Measurements from ENCODE around the gene UBE2O. TPM values are rescaled to one million over a fixed set of nuclear protein-coding genes. Genes with fewer than 3 reads are reported as not detected.

The UBE2O gene
- total and polyA plus RNA-seq, 3 experiments from 2014 or later, result 14.9 to 35.0 (median 33.6) TPM

- H3K27me3 Mint-ChIP-seq, result no peaks in the 10 kb centered on the region
- DNase-seq, result no peak
- H3K9me3 ChIP-seq (ENCODE audit: low read length), result no peaks in the 10 kb centered on the region
- peak overlapping the region in 2 of 8 donors; percentile 18 to 26 for H3K27ac Mint-ChIP-seq
- H3K36me3 Mint-ChIP-seq, result peaks cover 0 to 20% (median 7%) of the 10 kb centered on the region in 3 donors
- H3K4me3 ChIP-seq (ENCODE audit: low read length), result no peak overlapping the region
- H3K36me3 ChIP-seq (ENCODE audit: insufficient read depth, low read length), result no peaks in the 10 kb centered on the region
- no peaks in the 10 kb centered on the region for H3K27me3 ChIP-seq (ENCODE audit: insufficient read depth, low read length, poor library complexity, severe bottlenecking)
- peak overlapping the region in 1 of 7 donors; percentile 9 for H3K4me3 Mint-ChIP-seq
- no peaks in the 10 kb centered on the region for H3K4me1 ChIP-seq (ENCODE audit: insufficient read depth, low read length)
- H3K27ac ChIP-seq (ENCODE audit: low read depth, low read length), result no peak overlapping the region
- ChIA-PET CTCF (interaction anchor here (3.5 kb wide), 1 partner anchor 24 kb away, joined by 13 read pairs; no protein-coding TSS in a partner anchor), POLR2A (no interaction called here)
- H3K9me3 Mint-ChIP-seq, result no peaks in the 10 kb centered on the region
- H3K4me1 Mint-ChIP-seq, result peaks cover 14 to 40% (median 39%) of the 10 kb centered on the region in 3 donors
Measured at GRCh38 chr17:76422406-76422805, 30.5 kb downstream of the UBE2O start.

DNA sequence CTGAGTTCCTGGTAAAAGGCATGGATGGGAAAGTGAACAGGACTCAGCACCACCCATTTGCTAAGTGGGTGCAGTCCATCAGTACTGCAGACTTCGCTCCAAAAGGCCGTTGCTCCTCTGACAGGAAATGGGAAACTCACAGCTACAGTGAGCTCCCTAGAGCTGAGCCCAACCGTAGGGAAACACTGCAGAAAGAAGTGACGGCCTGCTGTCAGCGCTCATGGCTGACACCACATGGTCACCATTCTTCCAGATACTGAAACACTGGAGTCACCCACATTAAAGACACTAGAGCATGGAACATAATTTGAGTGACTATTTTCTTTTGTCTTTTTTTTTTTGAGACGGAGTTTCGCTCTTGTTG is 31.9 kb downstream of the UBE2O start:
- ChIA-PET POLR2A (no interaction called here), CTCF (no interaction called here)
- no peaks in the 10 kb centered on the region for H3K36me3 ChIP-seq (ENCODE audit: insufficient read depth, low read length)
- Mint-ChIP-seq H3K4me1 (peaks cover 14 to 40% (median 33%) of the 10 kb centered on the region in 3 donors), H3K27me3 (no peaks in the 10 kb centered on the region), H3K9me3 (no peaks in the 10 kb centered on the region), H3K4me3 (no peak overlapping the region), H3K36me3 (peaks cover 0 to 25% (median 5%) of the 10 kb centered on the region in 3 donors), H3K27ac (peak overlapping the region in 2 of 8 donors; percentile 64 to 80)
- H3K4me1 ChIP-seq (ENCODE audit: insufficient read depth, low read length), result no peaks in the 10 kb centered on the region
- no peaks in the 10 kb centered on the region for H3K27me3 ChIP-seq (ENCODE audit: insufficient read depth, low read length, poor library complexity, severe bottlenecking)
- DNase-seq, result no peak
- no peaks in the 10 kb centered on the region for H3K9me3 ChIP-seq (ENCODE audit: low read length)
- no peak overlapping the region for H3K27ac ChIP-seq (ENCODE audit: low read depth, low read length)
- H3K4me3 ChIP-seq (ENCODE audit: low read length), result no peak overlapping the region

GRCh38 chr17:76420356-76421043 is 32.5 kb downstream of the UBE2O start:
- Histone ChIP-seq H3K27ac (ENCODE audit: low read depth, low read length) (no peak overlapping the region), H3K9me3 (ENCODE audit: low read length) (no peaks in the 10 kb centered on the region), H3K27me3 (ENCODE audit: insufficient read depth, low read length, poor library complexity, severe bottlenecking) (no peaks in the 10 kb centered on the region), H3K4me1 (ENCODE audit: insufficient read depth, low read length) (no peaks in the 10 kb centered on the region), H3K4me3 (ENCODE audit: low read length) (no peak overlapping the region), H3K36me3 (ENCODE audit: insufficient read depth, low read length) (no peaks in the 10 kb centered on the region)
- Mint-ChIP-seq H3K9me3 (no peaks in the 10 kb centered on the region), H3K36me3 (peaks cover 0 to 25% (median 5%) of the 10 kb centered on the region in 3 donors), H3K27me3 (no peaks in the 10 kb centered on the region), H3K27ac (peak overlapping the region in 5 of 8 donors; percentile 13 to 80 (median 52)), H3K4me1 (peaks cover 14 to 40% (median 33%) of the 10 kb centered on the region in 3 donors), H3K4me3 (no peak overlapping the region)
- no peak for DNase-seq
- POLR2A ChIA-PET, result no interaction called here
- CTCF ChIA-PET, result no interaction called here

DNA sequence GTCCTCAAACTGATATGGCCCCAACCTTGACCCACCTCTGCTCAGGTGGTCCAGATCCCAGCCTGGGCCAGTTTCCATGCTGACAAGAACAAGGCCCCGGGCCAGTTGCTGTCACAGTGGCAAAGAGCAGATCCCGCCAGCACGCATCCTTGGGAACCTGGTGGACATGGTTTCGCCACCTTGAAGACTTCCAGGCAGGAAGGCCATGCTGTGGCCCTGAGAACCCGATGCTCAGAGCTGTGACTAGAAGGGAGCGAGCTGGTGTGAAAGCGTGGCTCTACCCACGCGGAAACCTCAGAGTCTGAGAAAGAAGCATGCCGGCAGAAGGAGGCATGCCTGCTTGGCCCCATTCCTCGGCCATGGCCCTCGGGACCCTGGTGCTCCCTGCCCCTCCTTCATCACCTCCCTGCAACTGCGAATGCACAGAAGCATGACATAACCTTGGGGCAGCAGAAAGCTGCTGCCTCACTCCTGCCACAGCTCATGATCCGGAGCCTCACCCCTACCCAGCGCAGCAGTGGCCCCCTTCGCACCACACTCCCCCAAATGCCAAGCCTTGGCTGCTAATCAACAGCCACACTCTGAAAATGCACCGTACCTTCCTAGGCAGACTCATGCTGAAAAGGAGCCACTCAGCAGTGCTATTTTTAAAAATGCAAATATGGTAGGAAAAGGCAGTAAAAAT is 33.2 kb downstream of the UBE2O start:
- Histone ChIP-seq H3K4me3 (ENCODE audit: low read length) (no peak overlapping the region), H3K27ac (ENCODE audit: low read depth, low read length) (no peak overlapping the region), H3K36me3 (ENCODE audit: insufficient read depth, low read length) (no peaks in the 10 kb centered on the region), H3K9me3 (ENCODE audit: low read length) (no peaks in the 10 kb centered on the region), H3K4me1 (ENCODE audit: insufficient read depth, low read length) (no peaks in the 10 kb centered on the region), H3K27me3 (ENCODE audit: insufficient read depth, low read length, poor library complexity, severe bottlenecking) (no peaks in the 10 kb centered on the region)
- no peak for DNase-seq
- H3K9me3 Mint-ChIP-seq, result no peaks in the 10 kb centered on the region
- peaks cover 15 to 37% (median 33%) of the 10 kb centered on the region in 3 donors for H3K4me1 Mint-ChIP-seq
- POLR2A ChIA-PET, result no interaction called here
- peak overlapping the region in 3 of 8 donors; percentile 13 to 54 (median 50) for H3K27ac Mint-ChIP-seq
- no peak overlapping the region for H3K4me3 Mint-ChIP-seq
- H3K36me3 Mint-ChIP-seq, result peaks cover 0 to 25% (median 5%) of the 10 kb centered on the region in 3 donors
- CTCF ChIA-PET, result no interaction called here
- H3K27me3 Mint-ChIP-seq, result no peaks in the 10 kb centered on the region

- no peaks in the 10 kb centered on the region for H3K27me3 Mint-ChIP-seq
- peaks cover 12 to 33% (median 33%) of the 10 kb centered on the region in 3 donors for H3K4me1 Mint-ChIP-seq
- no peaks in the 10 kb centered on the region for H3K27me3 ChIP-seq (ENCODE audit: insufficient read depth, low read length, poor library complexity, severe bottlenecking)
- H3K27ac Mint-ChIP-seq, result peak overlapping the region in 5 of 8 donors; percentile 7 to 73 (median 44)
- DNase-seq, result no peak
- ChIA-PET CTCF (interaction anchor here (1.6 to 2.7 kb wide), 3 partner anchors 9 to 33 kb away, joined by 6 to 11 read pairs (median 10); partner anchors contain the start of gene SPHK1), POLR2A (no interaction called here)
- H3K4me1 ChIP-seq (ENCODE audit: insufficient read depth, low read length), result no peaks in the 10 kb centered on the region
- no peaks in the 10 kb centered on the region for H3K36me3 ChIP-seq (ENCODE audit: insufficient read depth, low read length)
- no peak overlapping the region for H3K27ac ChIP-seq (ENCODE audit: low read depth, low read length)
- no peaks in the 10 kb centered on the region for H3K9me3 ChIP-seq (ENCODE audit: low read length)
- no peak overlapping the region for H3K4me3 Mint-ChIP-seq
- H3K4me3 ChIP-seq (ENCODE audit: low read length), result no peak overlapping the region
- no peaks in the 10 kb centered on the region for H3K9me3 Mint-ChIP-seq
- peaks cover 0 to 27% (median 5%) of the 10 kb centered on the region in 3 donors for H3K36me3 Mint-ChIP-seq
Measured at GRCh38 chr17:76417499-76418143, 35.3 kb downstream of the UBE2O start.

DNA sequence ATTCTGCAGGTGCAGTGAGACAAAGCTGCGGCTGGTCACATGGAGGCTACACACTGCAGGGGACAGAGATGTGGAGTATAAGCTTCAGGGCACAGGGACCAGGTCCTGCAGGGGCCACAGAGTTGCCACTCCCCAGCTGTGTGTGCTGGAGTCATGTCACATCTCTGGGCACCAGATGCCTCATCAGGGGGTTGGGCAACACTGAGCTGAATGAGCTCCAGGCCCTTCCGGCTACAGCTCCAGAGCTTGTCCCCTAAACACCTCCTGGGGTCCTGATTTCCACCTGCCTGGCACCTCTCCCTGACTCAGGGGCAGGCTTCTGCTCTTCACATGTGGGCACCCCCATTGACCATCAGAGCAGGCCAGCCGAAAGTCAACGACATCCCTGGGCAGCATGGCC is 36.1 kb downstream of the UBE2O start:
- H3K27ac ChIP-seq (ENCODE audit: low read depth, low read length), result no peak overlapping the region
- CTCF ChIA-PET, result interaction anchor here (1.6 to 2.7 kb wide), 3 partner anchors 8 to 32 kb away, joined by 6 to 11 read pairs (median 10); partner anchors contain the start of gene SPHK1
- H3K9me3 ChIP-seq (ENCODE audit: low read length), result no peaks in the 10 kb centered on the region
- Mint-ChIP-seq H3K27me3 (no peaks in the 10 kb centered on the region), H3K4me3 (no peak overlapping the region), H3K4me1 (peaks cover 10 to 30% (median 28%) of the 10 kb centered on the region in 3 donors), H3K36me3 (peaks cover 0 to 23% (median 5%) of the 10 kb centered on the region in 3 donors), H3K27ac (peak overlapping the region in 4 of 8 donors; percentile 12 to 87 (median 31)), H3K9me3 (no peaks in the 10 kb centered on the region)
- no peaks in the 10 kb centered on the region for H3K36me3 ChIP-seq (ENCODE audit: insufficient read depth, low read length)
- no peaks in the 10 kb centered on the region for H3K27me3 ChIP-seq (ENCODE audit: insufficient read depth, low read length, poor library complexity, severe bottlenecking)
- H3K4me3 ChIP-seq (ENCODE audit: low read length), result no peak overlapping the region
- DNase-seq, result no peak
- H3K4me1 ChIP-seq (ENCODE audit: insufficient read depth, low read length), result no peaks in the 10 kb centered on the region
- POLR2A ChIA-PET, result no interaction called here

- Mint-ChIP-seq H3K9me3 (no peaks in the 10 kb centered on the region), H3K36me3 (peaks cover 0 to 20% (median 5%) of the 10 kb centered on the region in 3 donors), H3K4me3 (no peak overlapping the region), H3K27me3 (no peaks in the 10 kb centered on the region), H3K27ac (peak overlapping the region in 2 of 8 donors; percentile 17 to 44), H3K4me1 (peaks cover 10 to 28% (median 27%) of the 10 kb centered on the region in 3 donors)
- H3K36me3 ChIP-seq (ENCODE audit: insufficient read depth, low read length), result no peaks in the 10 kb centered on the region
- no peak overlapping the region for H3K27ac ChIP-seq (ENCODE audit: low read depth, low read length)
- no peaks in the 10 kb centered on the region for H3K27me3 ChIP-seq (ENCODE audit: insufficient read depth, low read length, poor library complexity, severe bottlenecking)
- no peak overlapping the region for H3K4me3 ChIP-seq (ENCODE audit: low read length)
- no peaks in the 10 kb centered on the region for H3K4me1 ChIP-seq (ENCODE audit: insufficient read depth, low read length)
- POLR2A ChIA-PET, result no interaction called here
- no peaks in the 10 kb centered on the region for H3K9me3 ChIP-seq (ENCODE audit: low read length)
- no peak for DNase-seq
- CTCF ChIA-PET, result interaction anchor here (1.6 to 2.7 kb wide), 3 partner anchors 8 to 31 kb away, joined by 6 to 11 read pairs (median 10); partner anchors contain the start of gene SPHK1
Measured at GRCh38 chr17:76416457-76416856, 36.5 kb downstream of the UBE2O start.

Data from CD8-positive, alpha-beta memory T cell (primary cell).